SU-DHL-6 (cell line): ENCODE results near the gene EPHA7.

Experiments used
- H2AFZ ChIP-seq: fragments of 200-600 bp; sonication (generic); 2 replicates; pipeline ENCODE4 v1.6.1; 2014; ENCODE audit warnings: low read depth, mild to moderate bottlenecking, moderate library complexity, mixed read lengths, antibody characterized with exemption, low read length; ENCODE audit not compliant: severe bottlenecking
- H3F3A ChIP-seq: fragments of 200-600 bp; shearing (Covaris generic); 2 replicates; pipeline ENCODE4 v1.6.0; 2016; ENCODE audit warnings: antibody characterized with exemption, mild to moderate bottlenecking; ENCODE audit not compliant: insufficient read depth
- H3K27ac ChIP-seq: fragments of 200-600 bp; sonication (generic); 2 replicates; pipeline ENCODE4 v1.5.1; 2016; ENCODE audit warnings: low read depth, mild to moderate bottlenecking, low read length, moderate library complexity, mixed read lengths
- H3K27me3 ChIP-seq: fragments of 200-600 bp; sonication (generic), shearing (Covaris generic); 2 replicates; pipeline ENCODE4 v1.6.0; 2014; ENCODE audit warnings: mild to moderate bottlenecking, low read length
- H3K36me3 ChIP-seq: fragments of 200-600 bp; sonication (generic); 2 replicates; pipeline ENCODE4 v1.6.1; 2014; ENCODE audit warnings: mild to moderate bottlenecking, low read length, mixed read lengths
- H3K4me2 ChIP-seq: fragments of 300-600, 200-600 bp; shearing (Covaris generic), sonication (generic); 2 replicates; pipeline ENCODE4 v1.6.0; 2014; ENCODE audit warnings: low read length, low read depth, mild to moderate bottlenecking; ENCODE audit not compliant: poor library complexity, severe bottlenecking
- H3K4me3 ChIP-seq: fragments of 200-600 bp; sonication (generic); 2 replicates; pipeline ENCODE4 v1.5.1; 2014; ENCODE audit warnings: antibody characterized with exemption, low read length, mild to moderate bottlenecking, mixed read lengths; ENCODE audit not compliant: insufficient read depth, poor library complexity, severe bottlenecking
- H3K79me2 ChIP-seq: fragments of 200-600 bp; sonication (generic); 2 replicates; pipeline ENCODE4 v1.6.1; 2014; ENCODE audit warnings: mild to moderate bottlenecking, low read length, moderate library complexity; ENCODE audit not compliant: insufficient read depth
- H3K9ac ChIP-seq: fragments of 200-600 bp; sonication (generic); 2 replicates; pipeline ENCODE4 v1.7.0; 2014; ENCODE audit warnings: mild to moderate bottlenecking, low read length
- H3K9me2 ChIP-seq: fragments of 200-600 bp; sonication (generic); replicated peaks from 2 replicates; pipeline ENCODE4 v1.6.1; 2014; ENCODE audit warnings: low read length; ENCODE audit not compliant: insufficient read depth
- H3K9me3 ChIP-seq: fragments of 200-600 bp; sonication (generic); 2 replicates; pipeline ENCODE4 v1.6.1; 2014; ENCODE audit warnings: low read length, mixed read lengths; ENCODE audit not compliant: insufficient read depth
- H4K20me1 ChIP-seq: fragments of 200-600 bp; sonication (generic); 2 replicates; pipeline ENCODE4 v1.6.1; 2014; ENCODE audit warnings: low read depth, mild to moderate bottlenecking, antibody characterized with exemption, low read length, moderate library complexity, mixed read lengths
- EZH2phosphoT487 ChIP-seq: fragments of 200-600 bp; sonication (generic), shearing (Covaris generic); conservative IDR thresholded peaks from 2 replicates; pipeline ENCODE4 v1.6.1; 2018; ENCODE audit warnings: mild to moderate bottlenecking, antibody characterized with exemption, low read length, moderate library complexity, mixed read lengths
- TF ChIP-seq, protein P1 (sequence below): fragments of 200-600 bp; sonication (generic); IDR thresholded peaks from one replicate; pipeline ENCODE4 v1.5.1; 2017; ENCODE audit warnings: antibody characterized with exemption, mild to moderate bottlenecking, low read length, moderate library complexity; ENCODE audit not compliant: insufficient read depth, poor library complexity, severe bottlenecking

The EPHA7 gene

DNA sequence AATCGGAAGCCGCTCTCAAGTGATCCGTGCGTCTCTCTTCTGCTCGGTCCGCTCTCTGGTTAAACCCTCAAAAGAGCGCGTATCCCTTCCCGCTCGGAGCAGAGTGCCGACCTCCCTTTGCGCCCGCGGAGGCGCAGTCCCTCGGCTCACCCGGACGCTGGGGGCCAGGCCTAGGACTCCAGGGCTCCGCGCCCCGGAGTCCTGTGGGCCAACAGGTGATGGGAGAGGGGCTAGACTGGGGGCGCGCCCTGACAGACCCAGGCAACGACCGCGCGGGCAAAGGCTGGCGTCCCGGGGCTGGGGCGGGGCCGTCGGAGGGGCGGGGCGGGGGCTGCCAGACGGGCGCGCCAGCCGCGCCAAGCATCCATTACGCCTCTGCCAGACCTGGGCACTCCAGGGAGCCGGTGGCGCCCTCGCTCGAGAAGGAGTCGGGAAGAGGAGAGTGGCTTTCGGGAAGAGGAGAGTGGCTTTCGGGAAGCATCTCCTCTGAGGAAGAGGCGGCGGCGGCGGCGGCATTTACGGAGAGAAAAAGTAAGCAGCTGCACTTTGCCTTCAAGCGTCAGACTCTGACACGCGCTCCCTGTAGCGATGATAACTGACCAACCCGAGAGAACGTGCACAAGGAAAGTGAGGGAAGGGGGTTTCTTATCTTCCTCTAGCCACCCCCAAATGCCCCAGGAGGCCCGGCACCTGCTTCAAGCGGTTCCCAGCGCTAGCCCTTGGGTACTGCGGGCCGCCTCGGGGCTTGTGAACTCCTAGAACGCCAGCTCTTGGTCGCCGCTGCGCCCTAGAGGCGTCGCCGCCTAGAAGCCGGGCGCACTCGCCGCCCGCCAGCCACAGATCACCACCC is 2.6 kb downstream of the EPHA7 start:
- H3K9me3 ChIP-seq, result no peaks in the 10 kb centered on the region
- H3F3A ChIP-seq, result no peaks in the 10 kb centered on the region
- H3K9me2 ChIP-seq, result no peaks in the 10 kb centered on the region
- no peaks in the 10 kb centered on the region for H3K36me3 ChIP-seq
- no peaks in the 10 kb centered on the region for H3K27me3 ChIP-seq
- H3K9ac ChIP-seq, result no peak overlapping the region
- H3K4me3 ChIP-seq, result no peak overlapping the region
- H2AFZ ChIP-seq, result no peak overlapping the region
- H3K27ac ChIP-seq, result no peak overlapping the region
- no peaks in the 10 kb centered on the region for H4K20me1 ChIP-seq
- H3K4me2 ChIP-seq, result no peak overlapping the region
- no peaks in the 10 kb centered on the region for H3K79me2 ChIP-seq
- TF ChIP-seq, protein P1, sequence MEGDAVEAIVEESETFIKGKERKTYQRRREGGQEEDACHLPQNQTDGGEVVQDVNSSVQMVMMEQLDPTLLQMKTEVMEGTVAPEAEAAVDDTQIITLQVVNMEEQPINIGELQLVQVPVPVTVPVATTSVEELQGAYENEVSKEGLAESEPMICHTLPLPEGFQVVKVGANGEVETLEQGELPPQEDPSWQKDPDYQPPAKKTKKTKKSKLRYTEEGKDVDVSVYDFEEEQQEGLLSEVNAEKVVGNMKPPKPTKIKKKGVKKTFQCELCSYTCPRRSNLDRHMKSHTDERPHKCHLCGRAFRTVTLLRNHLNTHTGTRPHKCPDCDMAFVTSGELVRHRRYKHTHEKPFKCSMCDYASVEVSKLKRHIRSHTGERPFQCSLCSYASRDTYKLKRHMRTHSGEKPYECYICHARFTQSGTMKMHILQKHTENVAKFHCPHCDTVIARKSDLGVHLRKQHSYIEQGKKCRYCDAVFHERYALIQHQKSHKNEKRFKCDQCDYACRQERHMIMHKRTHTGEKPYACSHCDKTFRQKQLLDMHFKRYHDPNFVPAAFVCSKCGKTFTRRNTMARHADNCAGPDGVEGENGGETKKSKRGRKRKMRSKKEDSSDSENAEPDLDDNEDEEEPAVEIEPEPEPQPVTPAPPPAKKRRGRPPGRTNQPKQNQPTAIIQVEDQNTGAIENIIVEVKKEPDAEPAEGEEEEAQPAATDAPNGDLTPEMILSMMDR, result no peak
- TF ChIP-seq EZH2phosphoT487, result no peak

GRCh38 chr6:93413190-93413589 is 6.2 kb downstream of the EPHA7 start:
- H3K79me2 ChIP-seq, result no peaks in the 10 kb centered on the region
- no peak for TF ChIP-seq EZH2phosphoT487
- TF ChIP-seq, protein P1, result no peak
- no peak overlapping the region for H3K9ac ChIP-seq
- H3K27ac ChIP-seq, result no peak overlapping the region
- H2AFZ ChIP-seq, result no peak overlapping the region
- H3F3A ChIP-seq, result no peaks in the 10 kb centered on the region
- no peak overlapping the region for H3K4me3 ChIP-seq
- no peaks in the 10 kb centered on the region for H4K20me1 ChIP-seq
- H3K4me2 ChIP-seq, result no peak overlapping the region
- H3K9me2 ChIP-seq, result no peaks in the 10 kb centered on the region
- no peaks in the 10 kb centered on the region for H3K27me3 ChIP-seq
- H3K9me3 ChIP-seq, result no peaks in the 10 kb centered on the region
- no peaks in the 10 kb centered on the region for H3K36me3 ChIP-seq

- H3K36me3 ChIP-seq, result no peaks in the 10 kb centered on the region
- H3F3A ChIP-seq, result no peaks in the 10 kb centered on the region
- no peak overlapping the region for H3K4me2 ChIP-seq
- no peaks in the 10 kb centered on the region for H3K27me3 ChIP-seq
- H3K9ac ChIP-seq, result no peak overlapping the region
- no peaks in the 10 kb centered on the region for H3K9me3 ChIP-seq
- no peak overlapping the region for H2AFZ ChIP-seq
- H3K27ac ChIP-seq, result no peak overlapping the region
- no peak overlapping the region for H3K4me3 ChIP-seq
- no peaks in the 10 kb centered on the region for H3K79me2 ChIP-seq
- TF ChIP-seq EZH2phosphoT487, result no peak
- TF ChIP-seq, protein P1, result no peak
- H4K20me1 ChIP-seq, result no peaks in the 10 kb centered on the region
- H3K9me2 ChIP-seq, result no peaks in the 10 kb centered on the region
Observed at GRCh38 chr6:93412452-93412851, 6.9 kb downstream of the EPHA7 start.
